ENCODE data around the gene AOC2.

DNA sequence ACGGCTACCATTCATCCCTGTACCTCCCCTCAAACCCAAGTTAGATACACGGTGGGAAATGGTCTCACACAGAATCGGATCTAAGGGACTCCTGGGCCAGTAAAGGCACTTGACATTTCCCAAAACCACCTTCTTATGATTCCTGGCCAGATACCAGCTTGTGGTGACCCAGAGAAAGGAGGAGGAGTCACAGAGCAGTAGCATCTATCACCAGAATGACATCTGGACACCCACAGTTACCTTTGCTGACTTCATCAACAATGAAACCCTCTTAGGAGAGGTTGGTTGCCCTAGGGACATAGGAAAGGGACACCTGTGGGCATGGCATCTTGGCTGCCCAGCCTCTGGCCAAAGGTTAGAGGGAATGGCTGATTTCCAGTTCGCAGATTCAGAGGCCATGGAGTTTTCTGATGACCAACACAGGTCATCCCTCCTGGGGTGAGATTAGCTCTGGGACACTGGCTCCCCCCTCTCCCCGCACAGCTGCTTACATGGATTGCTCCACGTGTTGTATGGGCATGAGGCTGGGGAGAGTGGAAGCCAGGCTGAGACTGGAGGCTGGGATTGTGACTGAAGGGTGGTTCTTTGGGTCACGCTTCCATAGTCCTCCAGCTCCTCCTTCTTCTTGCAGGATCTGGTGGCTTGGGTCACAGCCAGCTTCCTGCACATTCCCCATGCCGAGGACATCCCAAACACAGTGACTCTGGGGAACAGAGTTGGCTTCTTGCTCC, 5.2 kb downstream of the AOC2 start:
- TF ChIP-seq, protein P1, sequence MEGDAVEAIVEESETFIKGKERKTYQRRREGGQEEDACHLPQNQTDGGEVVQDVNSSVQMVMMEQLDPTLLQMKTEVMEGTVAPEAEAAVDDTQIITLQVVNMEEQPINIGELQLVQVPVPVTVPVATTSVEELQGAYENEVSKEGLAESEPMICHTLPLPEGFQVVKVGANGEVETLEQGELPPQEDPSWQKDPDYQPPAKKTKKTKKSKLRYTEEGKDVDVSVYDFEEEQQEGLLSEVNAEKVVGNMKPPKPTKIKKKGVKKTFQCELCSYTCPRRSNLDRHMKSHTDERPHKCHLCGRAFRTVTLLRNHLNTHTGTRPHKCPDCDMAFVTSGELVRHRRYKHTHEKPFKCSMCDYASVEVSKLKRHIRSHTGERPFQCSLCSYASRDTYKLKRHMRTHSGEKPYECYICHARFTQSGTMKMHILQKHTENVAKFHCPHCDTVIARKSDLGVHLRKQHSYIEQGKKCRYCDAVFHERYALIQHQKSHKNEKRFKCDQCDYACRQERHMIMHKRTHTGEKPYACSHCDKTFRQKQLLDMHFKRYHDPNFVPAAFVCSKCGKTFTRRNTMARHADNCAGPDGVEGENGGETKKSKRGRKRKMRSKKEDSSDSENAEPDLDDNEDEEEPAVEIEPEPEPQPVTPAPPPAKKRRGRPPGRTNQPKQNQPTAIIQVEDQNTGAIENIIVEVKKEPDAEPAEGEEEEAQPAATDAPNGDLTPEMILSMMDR (IDR thresholded peaks at IDR 0.05; ENCODE audit: low read depth, low read length, missing input control), result no peak
- TF ChIP-seq REST (IDR thresholded peaks at IDR 0.05) (no peak), FOXA1 (IDR thresholded peaks at IDR 0.05) (peak; percentile 12), RAD21 (IDR thresholded peaks at IDR 0.05) (peak; percentile 48 to 70), YY1 (IDR thresholded peaks at IDR 0.05) (peak; percentile 66), JUND (IDR thresholded peaks at IDR 0.05) (peak in 1 of 2 donors; percentile 78), EGR1 (IDR thresholded peaks at IDR 0.05; ENCODE audit: low read depth in 2 of 2) (no peak), TAF1 (conservative IDR thresholded peaks at IDR 0.05) (no peak)
- TF ChIP-seq, protein P2, sequence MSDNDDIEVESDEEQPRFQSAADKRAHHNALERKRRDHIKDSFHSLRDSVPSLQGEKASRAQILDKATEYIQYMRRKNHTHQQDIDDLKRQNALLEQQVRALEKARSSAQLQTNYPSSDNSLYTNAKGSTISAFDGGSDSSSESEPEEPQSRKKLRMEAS (IDR thresholded peaks at IDR 0.05), result no peak

Measured in liver (tissue), 3 donors.